Activated CD8-positive, alpha-beta memory T cell treated with anti-CD3 and anti-CD28 coated beads, Interleukin-2, amount 50 U/mL, for 1 hour (primary cell): Measurements from ENCODE around the gene TRIM65.

Experiments
- DNase-seq: peaks from one replicate; pipeline ENCODE4 v3.0.0-alpha.2; 2020; ENCODE audit errors: extremely low read depth

TRIM65 gene, protein sequence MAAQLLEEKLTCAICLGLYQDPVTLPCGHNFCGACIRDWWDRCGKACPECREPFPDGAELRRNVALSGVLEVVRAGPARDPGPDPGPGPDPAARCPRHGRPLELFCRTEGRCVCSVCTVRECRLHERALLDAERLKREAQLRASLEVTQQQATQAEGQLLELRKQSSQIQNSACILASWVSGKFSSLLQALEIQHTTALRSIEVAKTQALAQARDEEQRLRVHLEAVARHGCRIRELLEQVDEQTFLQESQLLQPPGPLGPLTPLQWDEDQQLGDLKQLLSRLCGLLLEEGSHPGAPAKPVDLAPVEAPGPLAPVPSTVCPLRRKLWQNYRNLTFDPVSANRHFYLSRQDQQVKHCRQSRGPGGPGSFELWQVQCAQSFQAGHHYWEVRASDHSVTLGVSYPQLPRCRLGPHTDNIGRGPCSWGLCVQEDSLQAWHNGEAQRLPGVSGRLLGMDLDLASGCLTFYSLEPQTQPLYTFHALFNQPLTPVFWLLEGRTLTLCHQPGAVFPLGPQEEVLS

GRCh38 chr17:75896415-75897159, at the start of gene TRIM65:
Gene TRIM65 (minus strand): TSS chr17:75896951. CDS start chr17:75896937, 14 bp downstream.
- DNase-seq, result no peak

DNA sequence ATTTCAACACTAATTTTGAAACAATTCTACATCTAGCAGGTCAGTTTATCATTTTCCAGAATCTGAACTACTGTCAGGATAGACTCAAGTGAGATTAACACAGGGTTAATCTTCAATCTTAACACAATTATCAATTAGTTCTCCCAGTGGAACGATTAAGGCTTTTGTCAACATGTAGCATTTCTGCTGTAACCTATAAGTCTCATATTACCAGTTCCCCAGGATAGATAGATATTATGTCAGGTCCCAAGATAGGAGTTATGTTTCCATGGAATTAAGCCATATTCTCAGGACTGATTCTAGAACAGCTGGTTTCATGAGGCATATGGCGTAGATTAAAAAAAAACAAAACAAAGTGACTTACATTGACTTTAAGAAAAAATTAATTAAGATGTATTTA, 48.5 kb upstream of the TRIM65 start:
- DNase-seq, result no peak

GRCh38 chr17:75943491-75943890, 46.7 kb upstream of the TRIM65 start:
- no peak for DNase-seq

DNA sequence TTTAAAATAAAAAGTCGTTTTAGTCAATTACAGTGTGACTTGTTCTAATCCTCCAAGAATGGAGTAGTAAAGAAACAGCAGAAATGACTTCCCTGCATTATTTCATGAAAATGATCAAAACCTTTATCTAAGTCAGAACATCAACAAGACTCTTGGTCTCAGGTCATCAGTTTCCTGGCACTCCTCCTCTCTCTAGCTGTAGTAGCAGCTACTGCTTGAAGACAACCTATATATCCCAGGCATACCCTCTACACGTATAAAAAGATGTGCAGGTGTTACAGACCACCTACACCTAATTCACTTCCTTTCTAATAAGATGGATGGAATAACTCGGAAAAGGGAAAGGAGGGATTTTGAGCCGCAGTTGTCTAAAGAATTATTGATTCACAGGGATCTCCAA, 45.7 kb upstream of the TRIM65 start:
- DNase-seq, result no peak

GRCh38 chr17:75941442-75941819, 44.7 kb upstream of the TRIM65 start:
- DNase-seq, result no peak

DNA sequence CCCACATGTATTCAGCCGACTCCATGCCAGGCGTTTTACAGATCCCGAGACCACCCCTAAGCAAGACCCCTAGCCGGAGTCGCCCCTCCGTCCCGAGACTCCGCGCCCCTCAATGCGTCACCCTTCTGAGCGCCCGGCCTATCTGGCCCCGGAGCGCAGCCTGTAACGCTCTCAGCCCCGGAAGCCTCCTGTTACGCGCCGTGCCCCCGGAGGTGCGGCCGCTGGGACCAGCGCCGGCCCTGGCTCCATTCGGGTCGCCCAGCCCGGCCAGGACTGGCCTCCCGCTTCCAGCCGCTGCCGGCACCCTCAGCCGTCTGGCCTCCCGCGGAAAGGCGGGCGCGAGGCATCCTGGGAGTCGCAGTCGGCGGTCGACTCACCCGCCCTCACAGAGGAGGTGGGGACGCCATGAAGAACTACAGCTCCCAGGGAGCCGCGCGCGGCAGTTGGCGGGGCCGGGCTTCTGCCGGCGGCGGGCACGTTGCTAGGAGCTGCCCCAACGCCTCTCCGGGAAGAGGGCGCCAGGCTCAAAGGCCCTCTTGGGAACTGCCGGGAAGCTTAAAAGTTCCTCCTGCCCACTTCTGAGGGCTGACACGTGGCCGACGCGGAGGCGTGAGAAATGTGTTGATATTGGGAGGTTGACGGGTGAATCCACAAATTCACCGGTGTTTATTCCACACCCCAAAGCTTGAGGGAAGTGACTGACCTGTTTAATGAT, 44.1 kb upstream of the TRIM65 start, which contains the start of gene FBF1:
FBF1 (minus strand) TSS at position 316 of the 715 bp plus-strand sequence. CDS start 2,893 bp downstream, outside the sequence.
- DNase-seq, result peak; percentile 40

- DNase-seq, result no peak
Observed at GRCh38 chr17:75937652-75938051, 40.9 kb upstream of the TRIM65 start.

DNA sequence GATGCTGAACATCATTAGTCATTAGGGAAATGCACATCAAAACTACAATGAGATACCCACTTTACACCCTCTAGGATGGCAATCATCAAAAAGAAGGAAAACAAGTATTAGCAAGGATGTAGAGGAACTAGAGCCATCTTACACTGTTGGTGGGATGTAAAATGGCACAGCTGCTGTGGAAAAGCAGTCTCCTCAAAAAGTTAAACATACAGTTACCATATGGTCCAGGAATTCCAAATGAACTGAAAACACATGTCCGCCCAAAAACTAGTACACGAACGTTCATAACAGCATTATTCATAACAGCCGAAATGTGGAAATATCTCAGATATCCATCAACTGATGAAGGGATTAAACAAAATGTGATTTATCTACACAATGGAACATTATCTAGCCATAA, 37.1 kb upstream of the TRIM65 start:
- no peak for DNase-seq

- DNase-seq, result no peak
Observed at GRCh38 chr17:75932852-75933251, 36.1 kb upstream of the TRIM65 start.

DNA sequence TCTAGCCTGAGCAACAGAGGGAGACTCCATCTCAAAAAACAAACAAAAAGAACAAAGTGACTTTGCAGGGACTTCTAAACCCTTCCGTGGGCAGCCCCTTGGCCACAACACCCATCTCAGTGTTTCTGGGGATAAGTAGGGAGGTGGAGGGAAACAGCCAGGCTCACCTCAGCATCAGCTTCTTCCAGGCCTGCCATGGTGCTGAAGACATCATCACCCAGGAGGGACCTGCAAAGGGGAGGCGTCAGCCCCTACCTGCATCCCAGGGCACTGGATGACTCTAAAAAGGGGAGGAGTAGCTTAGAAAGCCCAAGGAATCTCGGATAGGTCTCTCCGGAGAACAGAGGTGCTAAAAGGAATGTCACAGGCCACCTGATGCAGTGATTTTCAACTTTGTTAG, 34.3 kb upstream of the TRIM65 start:
- no peak for DNase-seq

GRCh38 chr17:75927286-75927922, 30.7 kb upstream of the TRIM65 start:
- no peak for DNase-seq

- no peak for DNase-seq
Observed at GRCh38 chr17:75926456-75926855, 29.7 kb upstream of the TRIM65 start.

GRCh38 chr17:75925912-75926311, 29.2 kb upstream of the TRIM65 start:
- no peak for DNase-seq

- no peak for DNase-seq
Observed at GRCh38 chr17:75925103-75925502, 28.4 kb upstream of the TRIM65 start.

GRCh38 chr17:75922963-75923874, 26.5 kb upstream of the TRIM65 start:
- no peak for DNase-seq

- no peak for DNase-seq
Observed at GRCh38 chr17:75922173-75922961, 25.6 kb upstream of the TRIM65 start.

- no peak for DNase-seq
Observed at GRCh38 chr17:75921596-75921995, 24.8 kb upstream of the TRIM65 start.

- DNase-seq, result no peak
Observed at GRCh38 chr17:75920045-75920560, 23.4 kb upstream of the TRIM65 start.

- DNase-seq, result no peak
Observed at GRCh38 chr17:75919611-75920010, 22.9 kb upstream of the TRIM65 start.
